ENCODE measurements around the gene PLEKHG2.

- TF ChIP-seq, protein P1, sequence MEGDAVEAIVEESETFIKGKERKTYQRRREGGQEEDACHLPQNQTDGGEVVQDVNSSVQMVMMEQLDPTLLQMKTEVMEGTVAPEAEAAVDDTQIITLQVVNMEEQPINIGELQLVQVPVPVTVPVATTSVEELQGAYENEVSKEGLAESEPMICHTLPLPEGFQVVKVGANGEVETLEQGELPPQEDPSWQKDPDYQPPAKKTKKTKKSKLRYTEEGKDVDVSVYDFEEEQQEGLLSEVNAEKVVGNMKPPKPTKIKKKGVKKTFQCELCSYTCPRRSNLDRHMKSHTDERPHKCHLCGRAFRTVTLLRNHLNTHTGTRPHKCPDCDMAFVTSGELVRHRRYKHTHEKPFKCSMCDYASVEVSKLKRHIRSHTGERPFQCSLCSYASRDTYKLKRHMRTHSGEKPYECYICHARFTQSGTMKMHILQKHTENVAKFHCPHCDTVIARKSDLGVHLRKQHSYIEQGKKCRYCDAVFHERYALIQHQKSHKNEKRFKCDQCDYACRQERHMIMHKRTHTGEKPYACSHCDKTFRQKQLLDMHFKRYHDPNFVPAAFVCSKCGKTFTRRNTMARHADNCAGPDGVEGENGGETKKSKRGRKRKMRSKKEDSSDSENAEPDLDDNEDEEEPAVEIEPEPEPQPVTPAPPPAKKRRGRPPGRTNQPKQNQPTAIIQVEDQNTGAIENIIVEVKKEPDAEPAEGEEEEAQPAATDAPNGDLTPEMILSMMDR (IDR thresholded peaks at IDR 0.05 in 2 of 3, conservative IDR thresholded peaks at IDR 0.05 in 1 of 3; ENCODE audit: insufficient read depth in 2 of 3, low read depth in 1 of 3, low read length in 3 of 3): peak in 2 of 3 experiments; percentile 77 to 87; a peak in 5 of 6 replicates
- TF ChIP-seq MTF1 (CRISPR knock-in tag; IDR thresholded peaks at IDR 0.05; ENCODE audit: borderline replicate concordance) (no peak), STAG1 (CRISPR knock-in tag; IDR thresholded peaks at IDR 0.05; ENCODE audit: borderline replicate concordance) (no peak; the same call in 1 of the 2 replicates), PCBP2 (IDR thresholded peaks at IDR 0.05; ENCODE audit: low read depth, low read length, poor library complexity, severe bottlenecking) (no peak), RAD21 (CRISPR knock-in tag; conservative IDR thresholded peaks at IDR 0.05 in 1 of 2, IDR thresholded peaks at IDR 0.05 in 1 of 2) (peak; percentile 45 to 59), ZNF449 (CRISPR knock-in tag; IDR thresholded peaks at IDR 0.05) (no peak), POLR2AphosphoS5 (IDR thresholded peaks at IDR 0.05; ENCODE audit: control insufficient read depth, insufficient read depth, low read depth, low read length) (peak; percentile 53; the same call in 1 of the 2 replicates), OTX1 (CRISPR knock-in tag; IDR thresholded peaks at IDR 0.05) (peak; percentile 71; the same call in 1 of the 2 replicates), ZFX (CRISPR knock-in tag; IDR thresholded peaks at IDR 0.05) (no peak), ZNF184 (CRISPR knock-in tag; IDR thresholded peaks at IDR 0.05) (no peak)
- TF ChIP-seq, protein P2, sequence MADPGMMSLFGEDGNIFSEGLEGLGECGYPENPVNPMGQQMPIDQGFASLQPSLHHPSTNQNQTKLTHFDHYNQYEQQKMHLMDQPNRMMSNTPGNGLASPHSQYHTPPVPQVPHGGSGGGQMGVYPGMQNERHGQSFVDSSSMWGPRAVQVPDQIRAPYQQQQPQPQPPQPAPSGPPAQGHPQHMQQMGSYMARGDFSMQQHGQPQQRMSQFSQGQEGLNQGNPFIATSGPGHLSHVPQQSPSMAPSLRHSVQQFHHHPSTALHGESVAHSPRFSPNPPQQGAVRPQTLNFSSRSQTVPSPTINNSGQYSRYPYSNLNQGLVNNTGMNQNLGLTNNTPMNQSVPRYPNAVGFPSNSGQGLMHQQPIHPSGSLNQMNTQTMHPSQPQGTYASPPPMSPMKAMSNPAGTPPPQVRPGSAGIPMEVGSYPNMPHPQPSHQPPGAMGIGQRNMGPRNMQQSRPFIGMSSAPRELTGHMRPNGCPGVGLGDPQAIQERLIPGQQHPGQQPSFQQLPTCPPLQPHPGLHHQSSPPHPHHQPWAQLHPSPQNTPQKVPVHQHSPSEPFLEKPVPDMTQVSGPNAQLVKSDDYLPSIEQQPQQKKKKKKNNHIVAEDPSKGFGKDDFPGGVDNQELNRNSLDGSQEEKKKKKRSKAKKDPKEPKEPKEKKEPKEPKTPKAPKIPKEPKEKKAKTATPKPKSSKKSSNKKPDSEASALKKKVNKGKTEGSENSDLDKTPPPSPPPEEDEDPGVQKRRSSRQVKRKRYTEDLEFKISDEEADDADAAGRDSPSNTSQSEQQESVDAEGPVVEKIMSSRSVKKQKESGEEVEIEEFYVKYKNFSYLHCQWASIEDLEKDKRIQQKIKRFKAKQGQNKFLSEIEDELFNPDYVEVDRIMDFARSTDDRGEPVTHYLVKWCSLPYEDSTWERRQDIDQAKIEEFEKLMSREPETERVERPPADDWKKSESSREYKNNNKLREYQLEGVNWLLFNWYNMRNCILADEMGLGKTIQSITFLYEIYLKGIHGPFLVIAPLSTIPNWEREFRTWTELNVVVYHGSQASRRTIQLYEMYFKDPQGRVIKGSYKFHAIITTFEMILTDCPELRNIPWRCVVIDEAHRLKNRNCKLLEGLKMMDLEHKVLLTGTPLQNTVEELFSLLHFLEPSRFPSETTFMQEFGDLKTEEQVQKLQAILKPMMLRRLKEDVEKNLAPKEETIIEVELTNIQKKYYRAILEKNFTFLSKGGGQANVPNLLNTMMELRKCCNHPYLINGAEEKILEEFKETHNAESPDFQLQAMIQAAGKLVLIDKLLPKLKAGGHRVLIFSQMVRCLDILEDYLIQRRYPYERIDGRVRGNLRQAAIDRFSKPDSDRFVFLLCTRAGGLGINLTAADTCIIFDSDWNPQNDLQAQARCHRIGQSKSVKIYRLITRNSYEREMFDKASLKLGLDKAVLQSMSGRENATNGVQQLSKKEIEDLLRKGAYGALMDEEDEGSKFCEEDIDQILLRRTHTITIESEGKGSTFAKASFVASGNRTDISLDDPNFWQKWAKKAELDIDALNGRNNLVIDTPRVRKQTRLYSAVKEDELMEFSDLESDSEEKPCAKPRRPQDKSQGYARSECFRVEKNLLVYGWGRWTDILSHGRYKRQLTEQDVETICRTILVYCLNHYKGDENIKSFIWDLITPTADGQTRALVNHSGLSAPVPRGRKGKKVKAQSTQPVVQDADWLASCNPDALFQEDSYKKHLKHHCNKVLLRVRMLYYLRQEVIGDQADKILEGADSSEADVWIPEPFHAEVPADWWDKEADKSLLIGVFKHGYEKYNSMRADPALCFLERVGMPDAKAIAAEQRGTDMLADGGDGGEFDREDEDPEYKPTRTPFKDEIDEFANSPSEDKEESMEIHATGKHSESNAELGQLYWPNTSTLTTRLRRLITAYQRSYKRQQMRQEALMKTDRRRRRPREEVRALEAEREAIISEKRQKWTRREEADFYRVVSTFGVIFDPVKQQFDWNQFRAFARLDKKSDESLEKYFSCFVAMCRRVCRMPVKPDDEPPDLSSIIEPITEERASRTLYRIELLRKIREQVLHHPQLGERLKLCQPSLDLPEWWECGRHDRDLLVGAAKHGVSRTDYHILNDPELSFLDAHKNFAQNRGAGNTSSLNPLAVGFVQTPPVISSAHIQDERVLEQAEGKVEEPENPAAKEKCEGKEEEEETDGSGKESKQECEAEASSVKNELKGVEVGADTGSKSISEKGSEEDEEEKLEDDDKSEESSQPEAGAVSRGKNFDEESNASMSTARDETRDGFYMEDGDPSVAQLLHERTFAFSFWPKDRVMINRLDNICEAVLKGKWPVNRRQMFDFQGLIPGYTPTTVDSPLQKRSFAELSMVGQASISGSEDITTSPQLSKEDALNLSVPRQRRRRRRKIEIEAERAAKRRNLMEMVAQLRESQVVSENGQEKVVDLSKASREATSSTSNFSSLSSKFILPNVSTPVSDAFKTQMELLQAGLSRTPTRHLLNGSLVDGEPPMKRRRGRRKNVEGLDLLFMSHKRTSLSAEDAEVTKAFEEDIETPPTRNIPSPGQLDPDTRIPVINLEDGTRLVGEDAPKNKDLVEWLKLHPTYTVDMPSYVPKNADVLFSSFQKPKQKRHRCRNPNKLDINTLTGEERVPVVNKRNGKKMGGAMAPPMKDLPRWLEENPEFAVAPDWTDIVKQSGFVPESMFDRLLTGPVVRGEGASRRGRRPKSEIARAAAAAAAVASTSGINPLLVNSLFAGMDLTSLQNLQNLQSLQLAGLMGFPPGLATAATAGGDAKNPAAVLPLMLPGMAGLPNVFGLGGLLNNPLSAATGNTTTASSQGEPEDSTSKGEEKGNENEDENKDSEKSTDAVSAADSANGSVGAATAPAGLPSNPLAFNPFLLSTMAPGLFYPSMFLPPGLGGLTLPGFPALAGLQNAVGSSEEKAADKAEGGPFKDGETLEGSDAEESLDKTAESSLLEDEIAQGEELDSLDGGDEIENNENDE (IDR thresholded peaks at IDR 0.05; ENCODE audit: low read depth, low read length): no peak
- TF ChIP-seq, protein P3, sequence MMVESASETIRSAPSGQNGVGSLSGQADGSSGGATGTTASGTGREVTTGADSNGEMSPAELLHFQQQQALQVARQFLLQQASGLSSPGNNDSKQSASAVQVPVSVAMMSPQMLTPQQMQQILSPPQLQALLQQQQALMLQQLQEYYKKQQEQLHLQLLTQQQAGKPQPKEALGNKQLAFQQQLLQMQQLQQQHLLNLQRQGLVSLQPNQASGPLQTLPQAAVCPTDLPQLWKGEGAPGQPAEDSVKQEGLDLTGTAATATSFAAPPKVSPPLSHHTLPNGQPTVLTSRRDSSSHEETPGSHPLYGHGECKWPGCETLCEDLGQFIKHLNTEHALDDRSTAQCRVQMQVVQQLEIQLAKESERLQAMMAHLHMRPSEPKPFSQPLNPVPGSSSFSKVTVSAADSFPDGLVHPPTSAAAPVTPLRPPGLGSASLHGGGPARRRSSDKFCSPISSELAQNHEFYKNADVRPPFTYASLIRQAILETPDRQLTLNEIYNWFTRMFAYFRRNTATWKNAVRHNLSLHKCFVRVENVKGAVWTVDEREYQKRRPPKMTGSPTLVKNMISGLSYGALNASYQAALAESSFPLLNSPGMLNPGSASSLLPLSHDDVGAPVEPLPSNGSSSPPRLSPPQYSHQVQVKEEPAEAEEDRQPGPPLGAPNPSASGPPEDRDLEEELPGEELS (CRISPR knock-in tag; IDR thresholded peaks at IDR 0.05; ENCODE audit: borderline replicate concordance): no peak
- TF ChIP-seq, protein P4, sequence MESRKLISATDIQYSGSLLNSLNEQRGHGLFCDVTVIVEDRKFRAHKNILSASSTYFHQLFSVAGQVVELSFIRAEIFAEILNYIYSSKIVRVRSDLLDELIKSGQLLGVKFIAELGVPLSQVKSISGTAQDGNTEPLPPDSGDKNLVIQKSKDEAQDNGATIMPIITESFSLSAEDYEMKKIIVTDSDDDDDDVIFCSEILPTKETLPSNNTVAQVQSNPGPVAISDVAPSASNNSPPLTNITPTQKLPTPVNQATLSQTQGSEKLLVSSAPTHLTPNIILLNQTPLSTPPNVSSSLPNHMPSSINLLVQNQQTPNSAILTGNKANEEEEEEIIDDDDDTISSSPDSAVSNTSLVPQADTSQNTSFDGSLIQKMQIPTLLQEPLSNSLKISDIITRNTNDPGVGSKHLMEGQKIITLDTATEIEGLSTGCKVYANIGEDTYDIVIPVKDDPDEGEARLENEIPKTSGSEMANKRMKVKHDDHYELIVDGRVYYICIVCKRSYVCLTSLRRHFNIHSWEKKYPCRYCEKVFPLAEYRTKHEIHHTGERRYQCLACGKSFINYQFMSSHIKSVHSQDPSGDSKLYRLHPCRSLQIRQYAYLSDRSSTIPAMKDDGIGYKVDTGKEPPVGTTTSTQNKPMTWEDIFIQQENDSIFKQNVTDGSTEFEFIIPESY (CRISPR knock-in tag; IDR thresholded peaks at IDR 0.05): peak; percentile 84
Observed at GRCh38 chr19:39412100-39412866, at the start of gene PLEKHG2.
